Fibroblast of peridontal ligament (primary cell): ENCODE results near the gene TXNL4A.

Experiments used
- DNase-seq: peaks from one replicate; pipeline ENCODE4 v3.0.0-alpha.2; 2010; ENCODE audit errors: extremely low read depth

The TXNL4A gene

GRCh38 chr18:79963658-79964329 is 24.6 kb downstream of the TXNL4A start:
- DNase-seq: no peak

GRCh38 chr18:79962835-79963657 is 25.3 kb downstream of the TXNL4A start:
- DNase-seq: no peak

GRCh38 chr18:79962311-79962710 is 26.1 kb downstream of the TXNL4A start:
- DNase-seq: peak; percentile 37

GRCh38 chr18:79961527-79962291 is 26.7 kb downstream of the TXNL4A start:
- no peak for DNase-seq

GRCh38 chr18:79960921-79961526 is 27.3 kb downstream of the TXNL4A start:
- no peak for DNase-seq

GRCh38 chr18:79960161-79960801 is 28.1 kb downstream of the TXNL4A start:
- DNase-seq: peak; percentile 37

- DNase-seq: no peak
These were observed 29.4 kb downstream of the TXNL4A start for GRCh38 chr18:79958981-79959380.

GRCh38 chr18:79956276-79956675 is 32.1 kb downstream of the TXNL4A start:
- DNase-seq: no peak

- DNase-seq: no peak
These were observed 32.9 kb downstream of the TXNL4A start for GRCh38 chr18:79955302-79956075.

- no peak for DNase-seq
These were observed 33.6 kb downstream of the TXNL4A start for GRCh38 chr18:79954791-79955190.

GRCh38 chr18:79953971-79954651 is 34.3 kb downstream of the TXNL4A start:
- DNase-seq: no peak

GRCh38 chr18:79952996-79953559 is 35.3 kb downstream of the TXNL4A start:
- no peak for DNase-seq

GRCh38 chr18:79952456-79952995 is 35.8 kb downstream of the TXNL4A start:
- no peak for DNase-seq

- DNase-seq: peak; percentile 73
These were observed 36.6 kb downstream of the TXNL4A start, which contains the start of gene SLC66A2 for GRCh38 chr18:79951545-79952455. SLC66A2 (minus strand) TSS chr18:79951653; CDS start chr18:79950926, 727 bp downstream.

GRCh38 chr18:79950515-79951341 is 37.6 kb downstream of the TXNL4A start:
- no peak for DNase-seq

- DNase-seq: no peak
These were observed 38.5 kb downstream of the TXNL4A start for GRCh38 chr18:79949697-79950487.
